ENCODE results near the gene CFAP100. TPM values are rescaled to one million over a fixed set of nuclear protein-coding genes. Genes with fewer than 3 reads are reported as not detected.

CFAP100 gene
- total RNA-seq, 4 donors from 2014 or later, result not detected

DNA sequence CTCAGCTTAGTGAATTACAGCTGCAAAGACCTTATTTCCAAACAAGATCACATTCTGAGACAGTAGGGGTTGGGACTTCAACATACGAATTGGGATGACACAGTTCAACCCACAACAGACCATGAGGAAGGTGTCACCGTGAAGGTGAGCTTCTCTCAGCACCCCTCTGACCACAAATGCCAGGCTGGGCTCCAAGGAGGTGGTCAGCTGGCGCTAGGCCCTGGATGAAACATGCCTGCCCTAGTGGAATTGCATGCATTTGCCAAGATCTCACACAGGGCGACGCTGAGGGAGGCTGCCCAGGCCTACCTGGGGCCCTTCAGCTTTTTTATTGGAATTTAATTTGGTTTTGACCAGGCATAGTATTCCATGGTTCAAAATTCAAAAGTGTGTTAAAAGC lies 1.8 kb downstream of the CFAP100 start:
- peak in 1 of 3 donors; percentile 39 for DNase-seq
- H3K4me3 ChIP-seq, result no peak overlapping the region

DNA sequence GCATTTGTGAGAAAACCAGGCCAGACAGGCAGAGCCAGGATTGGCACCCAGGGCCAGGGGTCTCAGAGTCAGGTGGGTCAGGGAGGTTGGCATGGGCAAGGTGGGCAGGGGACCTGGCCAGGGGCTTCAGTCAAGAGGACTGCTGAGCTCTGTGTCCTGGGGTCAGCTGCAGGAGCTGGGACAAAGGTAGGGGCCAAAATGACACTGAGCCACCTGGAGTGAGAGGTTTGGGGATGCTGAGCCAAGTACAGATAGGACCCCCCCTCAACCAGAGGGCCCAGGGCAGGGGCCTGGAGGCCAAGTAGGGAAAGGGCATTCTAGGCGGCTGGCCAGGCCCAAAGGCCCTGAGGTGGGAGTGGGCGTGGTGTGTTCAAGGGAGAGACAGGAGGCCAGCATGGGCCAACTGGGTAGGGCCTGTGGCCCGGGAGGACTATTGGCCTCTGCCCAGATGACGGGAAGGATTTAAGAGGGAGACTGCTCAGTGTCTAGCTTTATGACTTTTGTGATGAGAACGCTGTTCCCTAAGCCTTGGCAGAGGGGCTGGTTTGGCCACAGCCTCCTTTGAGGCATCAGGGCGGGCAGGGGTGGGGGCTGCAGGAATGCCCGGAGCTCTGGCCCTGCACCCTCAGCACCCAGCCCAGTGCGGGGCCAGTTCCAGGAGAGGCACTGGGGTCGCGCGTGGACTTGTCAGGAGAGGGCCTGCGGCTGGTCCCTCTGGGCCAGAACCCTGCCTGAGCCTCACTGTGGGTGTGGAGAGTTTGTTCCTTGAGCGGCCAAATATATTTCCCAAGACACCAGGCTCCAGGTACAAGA lies 3.1 kb downstream of the CFAP100 start:
- TF ChIP-seq, protein P1, sequence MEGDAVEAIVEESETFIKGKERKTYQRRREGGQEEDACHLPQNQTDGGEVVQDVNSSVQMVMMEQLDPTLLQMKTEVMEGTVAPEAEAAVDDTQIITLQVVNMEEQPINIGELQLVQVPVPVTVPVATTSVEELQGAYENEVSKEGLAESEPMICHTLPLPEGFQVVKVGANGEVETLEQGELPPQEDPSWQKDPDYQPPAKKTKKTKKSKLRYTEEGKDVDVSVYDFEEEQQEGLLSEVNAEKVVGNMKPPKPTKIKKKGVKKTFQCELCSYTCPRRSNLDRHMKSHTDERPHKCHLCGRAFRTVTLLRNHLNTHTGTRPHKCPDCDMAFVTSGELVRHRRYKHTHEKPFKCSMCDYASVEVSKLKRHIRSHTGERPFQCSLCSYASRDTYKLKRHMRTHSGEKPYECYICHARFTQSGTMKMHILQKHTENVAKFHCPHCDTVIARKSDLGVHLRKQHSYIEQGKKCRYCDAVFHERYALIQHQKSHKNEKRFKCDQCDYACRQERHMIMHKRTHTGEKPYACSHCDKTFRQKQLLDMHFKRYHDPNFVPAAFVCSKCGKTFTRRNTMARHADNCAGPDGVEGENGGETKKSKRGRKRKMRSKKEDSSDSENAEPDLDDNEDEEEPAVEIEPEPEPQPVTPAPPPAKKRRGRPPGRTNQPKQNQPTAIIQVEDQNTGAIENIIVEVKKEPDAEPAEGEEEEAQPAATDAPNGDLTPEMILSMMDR (IDR thresholded peaks at IDR 0.05), result no peak
- TF ChIP-seq POLR2A (IDR thresholded peaks at IDR 0.05), result no peak
- no peak overlapping the region for H3K4me3 ChIP-seq
- no peak overlapping the region for H3K27ac ChIP-seq
- no peaks in the 10 kb centered on the region for H3K36me3 ChIP-seq
- no peaks in the 10 kb centered on the region for H3K4me1 ChIP-seq
- DNase-seq, result peak in 2 of 3 donors; percentile 34 to 38
- no peaks in the 10 kb centered on the region for H3K27me3 ChIP-seq
- no peaks in the 10 kb centered on the region for H3K9me3 ChIP-seq

More for the DNA sequence above, 1.8 kb downstream of the CFAP100 start:
- Histone ChIP-seq H3K9me3 (no peaks in the 10 kb centered on the region), H3K27ac (no peak overlapping the region), H3K36me3 (no peaks in the 10 kb centered on the region), H3K4me1 (no peaks in the 10 kb centered on the region), H3K27me3 (no peaks in the 10 kb centered on the region)
- TF ChIP-seq, protein P1 (IDR thresholded peaks at IDR 0.05), result no peak
- no peak for TF ChIP-seq POLR2A (IDR thresholded peaks at IDR 0.05)

DNA sequence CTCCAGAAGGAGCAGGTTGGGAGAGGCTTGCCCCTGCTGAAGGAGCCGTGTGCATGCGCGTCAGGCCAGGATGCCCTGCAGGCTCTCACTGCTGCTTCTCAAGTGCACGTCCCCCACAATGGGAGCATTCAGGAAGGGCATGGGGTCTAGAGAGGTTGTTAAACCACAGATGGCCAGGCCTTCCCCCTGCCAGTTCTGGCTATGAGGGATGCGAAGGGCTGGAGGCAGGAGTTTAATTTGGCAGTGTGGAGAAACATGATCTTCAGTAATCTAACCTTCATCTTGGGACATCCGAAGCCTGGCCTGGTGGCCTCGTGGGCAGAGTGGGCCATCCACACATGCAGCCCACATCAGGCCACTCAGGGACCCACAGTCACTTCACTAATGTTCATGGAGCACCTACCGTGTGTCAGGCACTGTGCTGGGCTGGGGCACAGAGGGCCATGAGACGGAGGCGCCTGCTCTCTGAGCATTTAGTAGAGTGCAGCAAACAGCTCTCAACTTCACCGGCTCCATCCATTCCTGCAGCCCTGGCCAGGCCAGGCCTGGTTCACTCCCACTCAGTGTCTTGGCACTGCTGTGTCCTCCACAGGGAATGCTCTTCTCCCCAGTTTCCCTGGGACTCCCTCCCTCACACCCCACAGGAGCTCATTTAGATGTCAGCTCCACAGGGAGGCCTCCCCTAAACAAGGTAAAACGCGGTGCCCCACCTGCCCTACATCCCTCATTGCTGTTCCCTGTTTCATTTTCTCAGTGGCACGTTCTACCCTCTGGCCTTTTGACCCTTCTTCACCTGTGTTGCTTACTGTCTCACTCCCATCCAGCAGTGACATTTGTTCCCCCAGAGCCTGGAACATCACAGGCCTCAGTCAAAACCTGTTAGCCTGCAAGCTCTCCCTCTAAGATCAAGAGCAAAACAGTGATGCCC lies 4.0 kb downstream of the CFAP100 start:
- Histone ChIP-seq H3K27me3 (no peaks in the 10 kb centered on the region), H3K9me3 (no peaks in the 10 kb centered on the region), H3K36me3 (no peaks in the 10 kb centered on the region), H3K4me3 (no peak overlapping the region), H3K27ac (no peak overlapping the region), H3K4me1 (no peaks in the 10 kb centered on the region)
- TF ChIP-seq POLR2A (IDR thresholded peaks at IDR 0.05), result no peak
- TF ChIP-seq, protein P1 (IDR thresholded peaks at IDR 0.05), result no peak
- DNase-seq, result no peak

DNA sequence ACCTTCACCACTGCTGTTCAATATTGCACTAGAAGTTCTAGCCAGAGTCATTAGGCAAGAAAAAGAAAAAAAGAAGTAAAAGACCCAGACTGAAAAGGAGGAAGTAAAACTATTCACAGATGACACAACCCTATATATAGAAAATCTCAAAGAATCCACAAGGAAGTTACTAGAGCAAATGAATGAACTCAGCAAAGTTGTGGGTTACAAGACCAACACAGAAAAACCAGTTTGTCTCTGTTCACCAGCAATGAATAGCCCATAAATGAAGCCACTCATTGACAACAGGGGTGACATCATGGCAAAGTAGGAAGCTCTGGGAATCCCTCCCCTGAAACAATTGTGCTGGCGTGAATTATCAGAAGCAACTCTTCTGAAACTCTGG lies 4.6 kb downstream of the CFAP100 start:
- DNase-seq, result no peak
- Histone ChIP-seq H3K27me3 (no peaks in the 10 kb centered on the region), H3K4me3 (no peak overlapping the region), H3K9me3 (no peaks in the 10 kb centered on the region), H3K27ac (no peak overlapping the region), H3K4me1 (no peaks in the 10 kb centered on the region), H3K36me3 (no peaks in the 10 kb centered on the region)
- TF ChIP-seq POLR2A (IDR thresholded peaks at IDR 0.05), result no peak
- TF ChIP-seq, protein P1 (IDR thresholded peaks at IDR 0.05), result no peak

DNA sequence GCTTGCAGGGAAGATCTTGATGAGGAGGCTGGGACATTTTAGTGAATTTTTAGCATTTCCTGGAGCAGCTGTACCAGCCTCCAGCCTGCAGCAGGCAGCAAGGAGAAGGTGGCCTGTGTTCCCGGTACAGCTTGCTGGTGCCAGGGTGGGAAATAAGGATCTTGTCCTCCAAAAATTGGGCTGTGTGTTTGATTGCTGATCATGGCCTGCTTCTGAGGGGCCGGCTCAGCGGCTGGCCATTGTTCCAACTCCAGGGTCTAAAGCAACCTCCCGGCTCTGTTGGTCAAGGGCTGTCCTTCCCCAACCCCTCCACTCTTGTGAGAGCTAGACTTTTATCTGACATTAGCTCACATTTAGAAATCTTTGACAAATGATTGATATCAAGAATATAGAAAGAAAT lies 5.0 kb downstream of the CFAP100 start:
- TF ChIP-seq, protein P1 (IDR thresholded peaks at IDR 0.05), result no peak
- no peak for TF ChIP-seq POLR2A (IDR thresholded peaks at IDR 0.05)
- Histone ChIP-seq H3K4me3 (no peak overlapping the region), H3K27me3 (no peaks in the 10 kb centered on the region), H3K27ac (no peak overlapping the region), H3K9me3 (no peaks in the 10 kb centered on the region), H3K36me3 (no peaks in the 10 kb centered on the region), H3K4me1 (no peaks in the 10 kb centered on the region)
- no peak for DNase-seq
